ENCODE measurements around the gene NEO1.

- TF ChIP-seq CTCF (IDR thresholded peaks at IDR 0.05): no peak
- TF ChIP-seq POLR2A (IDR thresholded peaks at IDR 0.05): no peak
Measured at GRCh38 chr15:73028031-73028430, 24.2 kb upstream of the NEO1 start.

Data from uterus (tissue), 2 donors.